BJ (cell line): ENCODE results near the gene FARP1. TPM values are rescaled to one million over a fixed set of nuclear protein-coding genes. Genes with fewer than 3 reads are reported as not detected.

Source experiments
- CTCF ChIA-PET: fragments of 350-600 bp; formaldehyde crosslinking; extraction: SDS; loops from one replicate; lab custom pipeline; 2021; ENCODE audit warnings: antibody characterized with exemption, inconsistent platforms; lab: Yijun Ruan, JAX
- POLR2A ChIA-PET: fragments of 300-600 bp; sonication (Branson Sonifier 250); formaldehyde crosslinking; extraction: SDS; loops from one replicate; lab custom pipeline; 2021; ENCODE audit warnings: antibody characterized with exemption; lab: Charles Lee
- DNase-seq: peaks from one replicate; pipeline ENCODE4 v3.0.0-alpha.2; 2011; ENCODE audit warnings: low read depth
- H3K27me3 ChIP-seq: 2 replicates; pipeline ENCODE4 v1.6.0; 2011; ENCODE audit warnings: low read length; ENCODE audit not compliant: control insufficient read depth, insufficient read depth
- H3K36me3 ChIP-seq: 2 replicates; pipeline ENCODE4 v1.5.1; 2011; ENCODE audit warnings: low read length; ENCODE audit not compliant: control insufficient read depth, insufficient read depth
- H3K4me3 ChIP-seq: 2 replicates; pipeline ENCODE4 v1.5.1; 2011; ENCODE audit warnings: low read depth, mild to moderate bottlenecking, control low read depth, low read length
- CTCF ChIP-seq: IDR thresholded peaks from 2 replicates; pipeline ENCODE4 v1.5.1; 2011; ENCODE audit warnings: low read depth, mild to moderate bottlenecking, control low read depth, inconsistent platforms, low read length, moderate library complexity; ENCODE audit not compliant: insufficient read depth
- polyA plus RNA-seq: library from polyadenylated mRNA; depleted of rRNA; stranded (reverse); fragments of >200 nt; gene quantifications from 2 replicates; pipeline ENCODE4 v1.2.3, GENCODE V29; 2011

The FARP1 gene
- polyA plus RNA-seq, 1 experiment = 64.0 TPM

- TF ChIP-seq CTCF = no peak
- DNase-seq = no peak
- no peak overlapping the region for H3K4me3 ChIP-seq
- H3K36me3 ChIP-seq = peaks cover 20% of the 10 kb centered on the region
- CTCF ChIA-PET = interaction anchor here (1.3 kb wide), 1 partner anchor 11 kb away, joined by 3 read pairs; no protein-coding TSS in a partner anchor
- POLR2A ChIA-PET = interaction anchor here (0.6 kb wide), 2 partner anchors 16 to 71 kb away, joined by 4 to 7 read pairs; no protein-coding TSS in a partner anchor
- no peaks in the 10 kb centered on the region for H3K27me3 ChIP-seq
Observed at GRCh38 chr13:98471934-98472333, 329.0 kb downstream of the FARP1 start.

- ChIA-PET POLR2A (no interaction called here), CTCF (interaction anchor here (1.4 kb wide), 1 partner anchor 28 kb away, joined by 3 read pairs; no protein-coding TSS in a partner anchor)
- H3K27me3 ChIP-seq = no peaks in the 10 kb centered on the region
- H3K4me3 ChIP-seq = no peak overlapping the region
- H3K36me3 ChIP-seq = peaks cover 18% of the 10 kb centered on the region
- no peak for TF ChIP-seq CTCF
- DNase-seq = no peak
Observed at GRCh38 chr13:98473135-98473787, 330.4 kb downstream of the FARP1 start.

GRCh38 chr13:98473788-98474144 lies 330.9 kb downstream of the FARP1 start:
- POLR2A ChIA-PET = no interaction called here
- Histone ChIP-seq H3K4me3 (no peak overlapping the region), H3K36me3 (peaks cover 18% of the 10 kb centered on the region), H3K27me3 (no peaks in the 10 kb centered on the region)
- TF ChIP-seq CTCF = no peak
- no peak for DNase-seq
- CTCF ChIA-PET = interaction anchor here (1.4 kb wide), 1 partner anchor 29 kb away, joined by 3 read pairs; no protein-coding TSS in a partner anchor

- ChIA-PET CTCF (no interaction called here), POLR2A (no interaction called here)
- no peak for DNase-seq
- no peak for TF ChIP-seq CTCF
- H3K36me3 ChIP-seq = peaks cover 18% of the 10 kb centered on the region
- no peak overlapping the region for H3K4me3 ChIP-seq
- no peaks in the 10 kb centered on the region for H3K27me3 ChIP-seq
Observed at GRCh38 chr13:98474292-98474691, 331.4 kb downstream of the FARP1 start.

- ChIA-PET POLR2A (no interaction called here), CTCF (no interaction called here)
- Histone ChIP-seq H3K4me3 (no peak overlapping the region), H3K27me3 (no peaks in the 10 kb centered on the region), H3K36me3 (peaks cover 19% of the 10 kb centered on the region)
- DNase-seq = no peak
- no peak for TF ChIP-seq CTCF
Observed at GRCh38 chr13:98474761-98475160, 331.9 kb downstream of the FARP1 start.
